ENCODE results near the gene CPB2.

The CPB2 gene

DNA sequence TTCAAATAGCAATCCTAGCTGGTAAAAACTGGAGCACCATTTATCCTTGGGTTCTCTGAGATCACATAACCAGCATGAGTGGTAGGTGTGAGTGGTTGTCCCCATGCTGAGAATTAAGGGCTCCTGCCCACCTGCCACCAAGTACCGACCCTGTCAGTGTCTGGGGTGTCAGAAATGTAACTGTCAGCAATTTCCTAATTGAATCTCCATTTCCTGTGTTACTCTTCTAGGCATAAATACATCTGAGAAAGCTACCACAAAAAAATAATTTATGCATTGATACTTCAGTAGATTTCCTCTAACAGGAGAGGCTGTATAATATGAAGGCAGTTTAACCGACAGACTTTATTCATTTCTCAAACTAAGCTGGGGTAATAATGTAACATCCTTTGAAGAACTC is 25.1 kb downstream of the CPB2 start:
- Histone ChIP-seq H2AFZ (ENCODE audit: low read depth, low read length) (no peak overlapping the region), H3K4ac (ENCODE audit: low read depth in 1 of 2, low read length in 2 of 2) (no peak overlapping the region), H2BK15ac (ENCODE audit: low read depth, poor library complexity, severe bottlenecking) (no peak overlapping the region), H4K8ac (ENCODE audit: low read length) (no peak overlapping the region), H3K4me2 (ENCODE audit: low read length, poor library complexity, severe bottlenecking) (no peak overlapping the region), H2BK5ac (ENCODE audit: low read depth, low read length, poor library complexity, severe bottlenecking) (no peak overlapping the region), H3K9me3 (ENCODE audit: control insufficient read depth, low read length) (no peaks in the 10 kb centered on the region), H3K36me3 (ENCODE audit: control insufficient read depth in 1 of 2, insufficient read depth in 2 of 2, low read depth in 1 of 2, low read length in 2 of 2) (no peaks in the 10 kb centered on the region), H3K4me1 (ENCODE audit: control insufficient read depth, insufficient read depth, low read depth, low read length) (no peaks in the 10 kb centered on the region), H3K23ac (ENCODE audit: low read length in 2 of 2) (no peak overlapping the region), H2AK5ac (ENCODE audit: low read length, severe bottlenecking) (no peak overlapping the region), H2BK12ac (ENCODE audit: low read length in 2 of 2) (no peak overlapping the region), H3K27me3 (ENCODE audit: control insufficient read depth in 1 of 2, insufficient read depth in 1 of 2, low read length in 2 of 2) (no peaks in the 10 kb centered on the region), H4K91ac (ENCODE audit: low read length) (no peak overlapping the region), H3K4me3 (ENCODE audit: insufficient read depth in 1 of 2, low read depth in 1 of 2, low read length in 2 of 2) (no peak overlapping the region), H3K27ac (ENCODE audit: low read length, poor library complexity, severe bottlenecking) (no peak overlapping the region), H3K14ac (ENCODE audit: low read length in 2 of 2) (no peak overlapping the region), H3K9ac (ENCODE audit: low read length) (no peak overlapping the region), H3K79me1 (replicated peaks; ENCODE audit: low read length, poor library complexity, severe bottlenecking) (no peaks in the 10 kb centered on the region), H3K18ac (ENCODE audit: low read depth in 1 of 2, low read length in 2 of 2) (no peak overlapping the region), H2BK120ac (ENCODE audit: low read depth, low read length) (no peak overlapping the region)
- no peak for DNase-seq
- 60% methylated on average over 1 of the region's 2 CpGs for WGBS

DNA sequence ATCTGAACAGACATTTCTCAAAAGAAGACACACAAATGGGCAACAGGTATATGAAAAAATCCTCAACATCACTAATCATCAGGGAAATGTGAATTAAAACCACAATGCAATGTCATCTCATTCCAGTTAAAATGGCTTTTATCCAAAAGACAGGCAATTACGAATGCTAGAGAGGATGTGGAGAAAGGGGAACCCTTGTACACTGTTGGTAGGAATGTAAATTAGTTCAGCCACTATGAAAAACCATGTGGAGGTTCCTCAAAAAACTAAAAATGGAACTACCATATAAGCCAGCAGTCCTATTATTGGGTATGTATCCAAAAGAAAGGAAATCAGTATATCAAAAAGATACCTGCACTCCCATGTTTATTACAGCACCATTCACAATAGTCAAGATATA is 27.6 kb downstream of the CPB2 start:
- H3K9me3 ChIP-seq (ENCODE audit: control insufficient read depth, low read length) = no peaks in the 10 kb centered on the region
- H2BK12ac ChIP-seq (ENCODE audit: low read length in 2 of 2) = no peak overlapping the region
- no peak overlapping the region for H3K18ac ChIP-seq (ENCODE audit: low read depth in 1 of 2, low read length in 2 of 2)
- WGBS = no CpG with 5 or more reads among the region's 1 CpG
- no peak overlapping the region for H3K4me3 ChIP-seq (ENCODE audit: insufficient read depth in 1 of 2, low read depth in 1 of 2, low read length in 2 of 2)
- no peaks in the 10 kb centered on the region for H3K4me1 ChIP-seq (ENCODE audit: control insufficient read depth, insufficient read depth, low read depth, low read length)
- H3K9ac ChIP-seq (ENCODE audit: low read length) = no peak overlapping the region
- no peaks in the 10 kb centered on the region for H3K79me1 ChIP-seq (replicated peaks; ENCODE audit: low read length, poor library complexity, severe bottlenecking)
- no peak overlapping the region for H4K91ac ChIP-seq (ENCODE audit: low read length)
- H2AK5ac ChIP-seq (ENCODE audit: low read length, severe bottlenecking) = no peak overlapping the region
- no peak for DNase-seq
- no peak overlapping the region for H2BK120ac ChIP-seq (ENCODE audit: low read depth, low read length)
- H2BK5ac ChIP-seq (ENCODE audit: low read depth, low read length, poor library complexity, severe bottlenecking) = no peak overlapping the region
- no peak overlapping the region for H3K14ac ChIP-seq (ENCODE audit: low read length in 2 of 2)
- H4K8ac ChIP-seq (ENCODE audit: low read length) = no peak overlapping the region
- H3K27ac ChIP-seq (ENCODE audit: low read length, poor library complexity, severe bottlenecking) = no peak overlapping the region
- no peak overlapping the region for H3K23ac ChIP-seq (ENCODE audit: low read length in 2 of 2)
- H3K36me3 ChIP-seq (ENCODE audit: control insufficient read depth in 1 of 2, insufficient read depth in 2 of 2, low read depth in 1 of 2, low read length in 2 of 2) = no peaks in the 10 kb centered on the region
- H2AFZ ChIP-seq (ENCODE audit: low read depth, low read length) = no peak overlapping the region
- H3K4ac ChIP-seq (ENCODE audit: low read depth in 1 of 2, low read length in 2 of 2) = no peak overlapping the region
- H2BK15ac ChIP-seq (ENCODE audit: low read depth, poor library complexity, severe bottlenecking) = no peak overlapping the region
- no peak overlapping the region for H3K4me2 ChIP-seq (ENCODE audit: low read length, poor library complexity, severe bottlenecking)
- H3K27me3 ChIP-seq (ENCODE audit: control insufficient read depth in 1 of 2, insufficient read depth in 1 of 2, low read length in 2 of 2) = no peaks in the 10 kb centered on the region

DNA sequence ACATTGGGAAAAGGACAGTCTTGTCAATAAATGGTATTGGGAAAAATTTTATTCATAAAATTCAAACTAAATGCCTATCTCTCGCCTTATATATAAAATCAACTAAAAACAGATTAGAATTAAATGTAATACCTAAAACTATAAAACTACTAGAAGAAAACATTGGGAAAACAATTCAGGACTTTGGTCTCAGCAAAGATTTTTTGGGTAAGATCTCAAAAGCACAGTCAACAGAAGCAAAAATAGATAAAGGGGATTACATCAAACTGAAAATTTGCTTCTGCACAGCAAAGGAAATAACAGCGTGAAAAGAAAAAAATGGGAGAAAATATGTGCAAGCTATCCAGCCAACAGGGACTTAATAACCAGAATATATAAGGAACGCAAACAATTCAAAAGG is 28.0 kb downstream of the CPB2 start:
- Histone ChIP-seq H3K79me1 (replicated peaks; ENCODE audit: low read length, poor library complexity, severe bottlenecking) (no peaks in the 10 kb centered on the region), H3K4me1 (ENCODE audit: control insufficient read depth, insufficient read depth, low read depth, low read length) (no peaks in the 10 kb centered on the region), H3K23ac (ENCODE audit: low read length in 2 of 2) (no peak overlapping the region), H3K9me3 (ENCODE audit: control insufficient read depth, low read length) (no peaks in the 10 kb centered on the region), H3K18ac (ENCODE audit: low read depth in 1 of 2, low read length in 2 of 2) (no peak overlapping the region), H2BK15ac (ENCODE audit: low read depth, poor library complexity, severe bottlenecking) (no peak overlapping the region), H3K9ac (ENCODE audit: low read length) (no peak overlapping the region), H2BK12ac (ENCODE audit: low read length in 2 of 2) (no peak overlapping the region), H4K8ac (ENCODE audit: low read length) (no peak overlapping the region), H2AK5ac (ENCODE audit: low read length, severe bottlenecking) (no peak overlapping the region), H2BK120ac (ENCODE audit: low read depth, low read length) (no peak overlapping the region), H4K91ac (ENCODE audit: low read length) (no peak overlapping the region), H3K27me3 (ENCODE audit: control insufficient read depth in 1 of 2, insufficient read depth in 1 of 2, low read length in 2 of 2) (no peaks in the 10 kb centered on the region), H3K4me3 (ENCODE audit: insufficient read depth in 1 of 2, low read depth in 1 of 2, low read length in 2 of 2) (no peak overlapping the region), H3K4me2 (ENCODE audit: low read length, poor library complexity, severe bottlenecking) (no peak overlapping the region), H3K27ac (ENCODE audit: low read length, poor library complexity, severe bottlenecking) (no peak overlapping the region), H3K4ac (ENCODE audit: low read depth in 1 of 2, low read length in 2 of 2) (no peak overlapping the region), H3K14ac (ENCODE audit: low read length in 2 of 2) (no peak overlapping the region), H2BK5ac (ENCODE audit: low read depth, low read length, poor library complexity, severe bottlenecking) (no peak overlapping the region), H2AFZ (ENCODE audit: low read depth, low read length) (no peak overlapping the region), H3K36me3 (ENCODE audit: control insufficient read depth in 1 of 2, insufficient read depth in 2 of 2, low read depth in 1 of 2, low read length in 2 of 2) (no peaks in the 10 kb centered on the region)
- WGBS = no CpG with 5 or more reads among the region's 3 CpGs
- DNase-seq = no peak

DNA sequence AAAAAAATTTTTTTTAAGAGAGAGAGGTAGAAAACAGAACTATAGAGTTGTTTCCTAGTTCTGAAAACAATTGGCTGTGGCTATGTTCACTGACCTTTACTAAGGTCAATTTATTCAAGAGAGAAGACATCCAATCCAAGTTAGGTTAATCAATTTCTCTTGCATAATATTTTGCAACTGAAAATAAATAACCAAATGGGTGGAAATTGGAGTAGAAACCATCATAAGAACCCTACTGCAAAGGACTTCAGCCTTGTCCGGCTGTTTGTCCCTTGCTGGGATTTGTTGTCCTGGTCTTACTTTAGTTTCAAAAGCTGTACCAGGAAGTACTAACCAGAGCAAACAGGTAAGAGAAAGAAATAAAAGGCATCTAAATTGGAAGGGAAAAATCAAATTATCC is 29.0 kb downstream of the CPB2 start:
- no peak overlapping the region for H3K27ac ChIP-seq (ENCODE audit: low read length, poor library complexity, severe bottlenecking)
- no peak overlapping the region for H2AFZ ChIP-seq (ENCODE audit: low read depth, low read length)
- DNase-seq = no peak
- no peak overlapping the region for H4K91ac ChIP-seq (ENCODE audit: low read length)
- H2AK5ac ChIP-seq (ENCODE audit: low read length, severe bottlenecking) = no peak overlapping the region
- H2BK15ac ChIP-seq (ENCODE audit: low read depth, poor library complexity, severe bottlenecking) = no peak overlapping the region
- no peaks in the 10 kb centered on the region for H3K36me3 ChIP-seq (ENCODE audit: control insufficient read depth in 1 of 2, insufficient read depth in 2 of 2, low read depth in 1 of 2, low read length in 2 of 2)
- WGBS = 90% methylated on average over 1 of the region's 1 CpG
- no peaks in the 10 kb centered on the region for H3K9me3 ChIP-seq (ENCODE audit: control insufficient read depth, low read length)
- no peaks in the 10 kb centered on the region for H3K79me1 ChIP-seq (replicated peaks; ENCODE audit: low read length, poor library complexity, severe bottlenecking)
- H3K4me3 ChIP-seq (ENCODE audit: insufficient read depth in 1 of 2, low read depth in 1 of 2, low read length in 2 of 2) = no peak overlapping the region
- no peak overlapping the region for H4K8ac ChIP-seq (ENCODE audit: low read length)
- no peak overlapping the region for H3K14ac ChIP-seq (ENCODE audit: low read length in 2 of 2)
- no peak overlapping the region for H2BK120ac ChIP-seq (ENCODE audit: low read depth, low read length)
- no peak overlapping the region for H3K18ac ChIP-seq (ENCODE audit: low read depth in 1 of 2, low read length in 2 of 2)
- no peak overlapping the region for H2BK5ac ChIP-seq (ENCODE audit: low read depth, low read length, poor library complexity, severe bottlenecking)
- H3K23ac ChIP-seq (ENCODE audit: low read length in 2 of 2) = no peak overlapping the region
- H3K4me1 ChIP-seq (ENCODE audit: control insufficient read depth, insufficient read depth, low read depth, low read length) = no peaks in the 10 kb centered on the region
- H2BK12ac ChIP-seq (ENCODE audit: low read length in 2 of 2) = no peak overlapping the region
- no peaks in the 10 kb centered on the region for H3K27me3 ChIP-seq (ENCODE audit: control insufficient read depth in 1 of 2, insufficient read depth in 1 of 2, low read length in 2 of 2)
- H3K9ac ChIP-seq (ENCODE audit: low read length) = no peak overlapping the region
- no peak overlapping the region for H3K4me2 ChIP-seq (ENCODE audit: low read length, poor library complexity, severe bottlenecking)
- no peak overlapping the region for H3K4ac ChIP-seq (ENCODE audit: low read depth in 1 of 2, low read length in 2 of 2)
